GM12878 (cell line): ENCODE results near the gene NEB. TPM values are rescaled to one million over a fixed set of nuclear protein-coding genes. Genes with fewer than 3 reads are reported as not detected.

ENCODE experiments used
- ATAC-seq: fragments of 200-7000 bp; cut with Tn5 transposase; 3 replicates; pipeline ENCODE4 v1.9.1; 2020; ENCODE audit warnings: mild to moderate bottlenecking, moderate library complexity
- BruUV-seq: library from RNA; stranded (reverse); fragments of 400-500 nt; replicated peaks from 2 replicates; lab custom pipeline; 2021; lab: Mats Ljungman, UMichigan
- CTCF ChIA-PET: fragments of 300-600 bp; sonication (Branson Sonifier 250); formaldehyde crosslinking; extraction: SDS; loops from one replicate; lab custom pipeline; 2021; ENCODE audit warnings: inconsistent platforms; lab: Yijun Ruan, JAX
- POLR2A ChIA-PET: fragments of 350-600 bp; formaldehyde crosslinking; extraction: SDS; loops from one replicate; lab custom pipeline; 2021; ENCODE audit warnings: inconsistent platforms; lab: Charles Lee
- RAD21 ChIA-PET: fragments of 300-600 bp; sonication (Branson Sonifier 250); formaldehyde crosslinking; loops from one replicate; lab custom pipeline; 2023; ENCODE audit warnings: antibody characterized with exemption; ENCODE audit not compliant: unreplicated experiment; lab: Charles Lee
- SMC1A ChIA-PET: fragments of 300-600 bp; sonication (Branson Sonifier 250); formaldehyde crosslinking; loops from one replicate; lab custom pipeline; 2023; ENCODE audit not compliant: unreplicated experiment, uncharacterized antibody; lab: Charles Lee
- DNase-seq: peaks from one replicate; pipeline ENCODE4 v3.0.0-alpha.2; 2011; ENCODE audit warnings: low read depth, low spot score
- FAIRE-seq: peaks from 3 replicates; lab custom pipeline; 2011; peaks lifted over from hg19 to GRCh38; lab: Jason Lieb, UNC
- H2AFZ ChIP-seq: 2 replicates; pipeline ENCODE4 v1.6.0; 2011; ENCODE audit warnings: low read depth, low read length, control low read depth; ENCODE audit not compliant: control insufficient read depth
- H3K27ac ChIP-seq: 2 replicates; pipeline ENCODE4 v1.5.1; 2011; ENCODE audit warnings: control low read depth; ENCODE audit not compliant: control insufficient read depth, insufficient read depth
- H3K27me3 ChIP-seq, 2 experiments: replicated peaks in 1 of 2; 2 replicates each; pipeline versions ENCODE4 v1.6.0 to v1.6.1; 2011; ENCODE audit warnings: low read length in 1 of 2; ENCODE audit not compliant: control insufficient read depth in 2 of 2, insufficient read depth in 2 of 2
- H3K36me3 ChIP-seq, 2 experiments: 2 replicates each; pipeline ENCODE4 v1.5.1; 2011; ENCODE audit warnings: low read length in 1 of 2; ENCODE audit not compliant: control insufficient read depth in 2 of 2, insufficient read depth in 2 of 2
- H3K4me1 ChIP-seq: 2 replicates; pipeline ENCODE4 v1.6.1; 2011; ENCODE audit warnings: mild to moderate bottlenecking, low read length, moderate library complexity, mixed read lengths; ENCODE audit not compliant: control insufficient read depth, insufficient read depth
- H3K4me2 ChIP-seq: 2 replicates; pipeline ENCODE4 v1.6.0; 2011; ENCODE audit warnings: control low read depth; ENCODE audit not compliant: control insufficient read depth, insufficient read depth
- H3K4me3 ChIP-seq: fragments of 200-600 bp; sonication (generic); 2 replicates; pipeline ENCODE4 v1.5.1; 2016
- H3K79me2 ChIP-seq: 2 replicates; pipeline ENCODE4 v1.6.0; 2011; ENCODE audit warnings: low read length; ENCODE audit not compliant: control insufficient read depth, insufficient read depth
- H3K9ac ChIP-seq: 2 replicates; pipeline ENCODE4 v1.8.0; 2011; ENCODE audit warnings: low read length, control low read depth, mixed read lengths; ENCODE audit not compliant: control insufficient read depth, insufficient read depth
- H3K9me3 ChIP-seq: replicated peaks from 3 replicates; pipeline ENCODE4 v1.5.1; 2011; ENCODE audit warnings: mild to moderate bottlenecking, low read length; ENCODE audit not compliant: control insufficient read depth, insufficient read depth
- H4K20me1 ChIP-seq: 2 replicates; pipeline ENCODE4 v1.6.0; 2011; ENCODE audit not compliant: control insufficient read depth, insufficient read depth
- ATF2 ChIP-seq: IDR thresholded peaks from 2 replicates; pipeline ENCODE4 v1.6.1; 2012; ENCODE audit warnings: low read length, inconsistent platforms
- ATF7 ChIP-seq: fragments of 450-650 bp; IDR thresholded peaks from 2 replicates; pipeline ENCODE4 v1.6.1; 2016; ENCODE audit warnings: low read depth, mild to moderate bottlenecking
- BCL3 ChIP-seq: IDR thresholded peaks from 2 replicates; pipeline ENCODE4 v1.6.1; 2011; ENCODE audit warnings: borderline replicate concordance, low read depth, mild to moderate bottlenecking, moderate library complexity, low read length; ENCODE audit not compliant: insufficient read depth, poor library complexity, severe bottlenecking
- CBX5 ChIP-seq: sonication (generic); IDR thresholded peaks from 2 replicates; pipeline ENCODE4 v1.6.1; 2016; ENCODE audit warnings: low read depth, moderate library complexity, mild to moderate bottlenecking, inconsistent platforms
- CEBPB ChIP-seq, 2 experiments: fragments of 150-350 bp in 1 of 2; IDR thresholded peaks; 2 replicates each; pipeline ENCODE4 v1.6.1; 2012 to 2014; ENCODE audit warnings: low read depth in 2 of 2, low read length in 2 of 2, borderline replicate concordance in 1 of 2, inconsistent platforms in 1 of 2
- CHD1 ChIP-seq: IDR thresholded peaks from 2 replicates; pipeline ENCODE4 v1.6.1; 2012; ENCODE audit warnings: low read depth, low read length, improper control_type of control experiment
- CREB1 ChIP-seq: IDR thresholded peaks from 2 replicates; pipeline ENCODE4 v1.6.1; 2012; ENCODE audit warnings: low read depth, mild to moderate bottlenecking, inconsistent platforms
- CREM ChIP-seq: IDR thresholded peaks from 2 replicates; pipeline ENCODE4 v1.6.1; 2014; ENCODE audit warnings: antibody characterized with exemption, low read depth
- EED ChIP-seq: sonication (generic); IDR thresholded peaks from 2 replicates; pipeline ENCODE4 v1.6.1; 2016; ENCODE audit warnings: antibody characterized with exemption, low read depth
- EGR1 ChIP-seq, 2 experiments: IDR thresholded peaks; 1 replicate in 1 of 2; 2 replicates in 1 of 2; pipeline ENCODE4 v1.6.1; 2011 to 2012; ENCODE audit warnings: low read depth in 2 of 2, low read length in 2 of 2, borderline replicate concordance in 1 of 2, mild to moderate bottlenecking in 1 of 2, moderate library complexity in 1 of 2
- ETV6 ChIP-seq, 2 experiments: fragments of 450-650 bp in 1 of 2; IDR thresholded peaks in 1 of 2; conservative IDR thresholded peaks in 1 of 2; 2 replicates each; pipeline ENCODE4 v1.6.1; 2014; ENCODE audit warnings: antibody characterized with exemption in 1 of 2, borderline replicate concordance in 1 of 2, low read depth in 1 of 2, mild to moderate bottlenecking in 1 of 2, moderate library complexity in 1 of 2
- IKZF2 ChIP-seq, 2 experiments: fragments of 450-650 bp; IDR thresholded peaks; 2 replicates each; pipeline ENCODE4 v1.6.1; 2017; ENCODE audit warnings: mild to moderate bottlenecking in 2 of 2, moderate library complexity in 2 of 2
- MEF2A ChIP-seq: IDR thresholded peaks from 2 replicates; pipeline ENCODE4 v1.6.1; 2011; ENCODE audit warnings: low read depth, mild to moderate bottlenecking, low read length, moderate library complexity; ENCODE audit not compliant: insufficient read depth
- NFIC ChIP-seq: IDR thresholded peaks from 2 replicates; pipeline ENCODE4 v1.6.1; 2012; ENCODE audit warnings: low read depth, mild to moderate bottlenecking, inconsistent platforms, low read length, moderate library complexity
- NR2C2 ChIP-seq: IDR thresholded peaks from 2 replicates; pipeline ENCODE4 v1.6.1; 2011; ENCODE audit warnings: borderline replicate concordance, low read depth; ENCODE audit not compliant: control insufficient read depth, insufficient read length
- NR2F1 ChIP-seq: fragments of 450-650 bp; conservative IDR thresholded peaks from 2 replicates; pipeline ENCODE4 v1.6.1; 2017; ENCODE audit warnings: mild to moderate bottlenecking
- PAX5 ChIP-seq: IDR thresholded peaks from 2 replicates; pipeline ENCODE4 v1.6.1; 2011; ENCODE audit warnings: low read depth, low read length, borderline replicate concordance
- RUNX3 ChIP-seq: IDR thresholded peaks from 2 replicates; pipeline ENCODE4 v1.6.1; 2012; ENCODE audit warnings: low read length, inconsistent platforms
- SMC3 ChIP-seq: IDR thresholded peaks from 2 replicates; pipeline ENCODE4 v1.6.1; 2011; ENCODE audit warnings: low read length, improper control_type of control experiment, borderline replicate concordance
- SREBF1 ChIP-seq: IDR thresholded peaks from 2 replicates; pipeline ENCODE4 v1.6.1; 2012; ENCODE audit warnings: mild to moderate bottlenecking, low read length
- ZZZ3 ChIP-seq: IDR thresholded peaks from 2 replicates; pipeline ENCODE4 v1.6.1; 2011; ENCODE audit warnings: low read depth; ENCODE audit not compliant: control insufficient read depth, insufficient read length
- WGBS: methylation state at CpG from one replicate; pipeline ENCODE4 v1.1.6; 2016; ENCODE audit warnings: low lambda C conversion rate; ENCODE audit not compliant: insufficient replicate concordance, insufficient coverage; ENCODE audit errors: missing lambda C conversion rate; 5-methylcytosine and 5-hydroxymethylcytosine counted together
- in situ Hi-C: fragments of 300-500 bp; cut with MboI; formaldehyde crosslinking; loops from 9 replicates; pipeline ENCODE4 v1.14.3; 2018; ENCODE audit warnings: mixed read lengths
- intact Hi-C: fragments of 100-400 bp; cut with micrococcal nuclease; formaldehyde crosslinking; loops from one replicate; pipeline ENCODE4 v1.14.2; 2022; ENCODE audit not compliant: unreplicated experiment
- polyA plus RNA-seq, 11 experiments: library from polyadenylated mRNA; depleted of rRNA in 4 of 11; unstranded in 6 of 11; stranded (reverse) in 5 of 11; fragments of >200 nt; fragmentation: Nextera tagmentation in 4 of 11; fragmentation: Illumina TruSeq in 1 of 11; extraction: Ambion mirVana in 4 of 11; extraction: Trizol in 1 of 11; gene quantifications; 1 replicate in 1 of 11; 2 replicates in 10 of 11; pipeline versions ENCODE4 v1.2.1 to v1.2.3, GENCODE V29; 2011 to 2016; ENCODE audit warnings: inconsistent platforms in 2 of 11, missing spikeins in 2 of 11, low read depth in 1 of 11
- total RNA-seq, 4 experiments: library from RNA; depleted of rRNA in 3 of 4; stranded (reverse); fragments of >200 nt in 3 of 4; fragmentation: Illumina TruSeq in 1 of 4; extraction: Trizol in 1 of 4; gene quantifications; 2 replicates each; pipeline versions ENCODE4 v1.2.1 to v1.2.3, GENCODE V29; 2013 to 2021

Gene NEB
- total and polyA plus RNA-seq, 10 of the 15 experiments (the other 5 are each of a cell fraction or from before 2014, with no cell fraction given) = 0.04 to 0.77 (median 0.12) TPM

DNA sequence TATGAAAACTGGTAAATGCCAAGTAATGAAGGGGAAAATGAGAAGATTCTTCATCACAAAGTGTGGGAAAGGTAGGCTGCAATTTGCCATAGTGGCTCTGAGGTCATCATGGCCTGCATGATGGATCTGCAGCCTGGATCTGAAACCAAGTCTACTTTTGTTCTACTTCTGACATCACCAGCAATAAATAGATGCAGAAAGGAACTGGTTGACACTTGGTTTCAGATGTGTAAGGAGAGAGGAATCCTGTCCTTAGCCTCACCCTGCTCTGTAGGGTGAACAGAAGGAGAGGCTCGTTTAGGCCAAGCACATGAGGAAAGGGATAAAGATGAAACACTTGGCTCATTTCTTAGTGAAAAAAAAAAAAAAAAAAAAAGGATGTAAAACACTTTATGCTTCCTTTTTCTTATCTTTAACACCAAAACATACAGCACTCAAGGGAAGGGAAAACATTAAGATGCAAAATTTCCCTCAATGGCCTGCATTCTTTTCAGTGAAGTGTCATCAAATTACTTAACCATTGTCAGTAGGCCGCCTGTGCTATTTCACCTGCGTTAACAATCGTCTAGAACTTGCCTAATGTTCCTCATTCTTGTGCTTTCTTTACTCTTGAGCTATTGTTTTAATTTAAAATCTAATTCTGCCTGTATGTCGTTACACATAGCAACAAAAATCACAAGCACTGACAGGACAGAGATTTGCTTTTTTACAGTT is 3.9 kb downstream of the NEB start:
- no peak overlapping the region for H3K27ac ChIP-seq
- H3K36me3 ChIP-seq = no peaks in the 10 kb centered on the region
- POLR2A ChIA-PET = interaction anchor here (1.2 kb wide), 1 partner anchor 176 kb away, joined by 6 read pairs; no protein-coding TSS in a partner anchor
- in situ Hi-C loops = no loop called here
- SMC1A ChIA-PET = interaction anchor here (1.6 kb wide), 1 partner anchor 42 kb away, joined by 3 read pairs; no protein-coding TSS in a partner anchor
- no peak for FAIRE-seq
- CTCF ChIA-PET = no interaction called here
- peak; percentile 58 for ATAC-seq
- H3K4me1 ChIP-seq = peaks cover 16% of the 10 kb centered on the region
- intact Hi-C loops = no loop called here
- no peak overlapping the region for H3K4me3 ChIP-seq
- DNase-seq = no peak
- no peak overlapping the region for H3K9ac ChIP-seq
- RAD21 ChIA-PET = no interaction called here
- no peaks in the 10 kb centered on the region for H3K27me3 ChIP-seq
- WGBS = 59% methylated on average over 5 of the region's 5 CpGs
- no peak overlapping the region; the same call in 1 of the 2 replicates for H3K4me2 ChIP-seq
- H2AFZ ChIP-seq = no peak overlapping the region
- H4K20me1 ChIP-seq = no peaks in the 10 kb centered on the region
- no peaks in the 10 kb centered on the region for H3K9me3 ChIP-seq
- no TSS peak for BruUV-seq
- no peaks in the 10 kb centered on the region for H3K79me2 ChIP-seq
- TF ChIP-seq CREB1 (peak; percentile 85), BCL3 (no peak), MEF2A (peak; percentile 67), CREM (peak; percentile 47; the same call in 1 of the 2 replicates), SMC3 (no peak), IKZF2 (IDR thresholded peaks at IDR 0.05) (0 out of 4 replicates have a peak, but pooled peaks of 1 of the 2 experiments have one; percentile 22), CEBPB (IDR thresholded peaks at IDR 0.05; ENCODE audit: borderline replicate concordance in 1 of 2, low read depth in 2 of 2, low read length in 2 of 2) (no peak), EGR1 (IDR thresholded peaks at IDR 0.05; ENCODE audit: borderline replicate concordance in 1 of 2, low read depth in 2 of 2, low read length in 2 of 2) (no peak), ZZZ3 (no peak), EED (peak; percentile 57; the same call in 1 of the 2 replicates), NR2C2 (no peak), CBX5 (no peak), ATF7 (0 out of 2 replicates have a peak, but pooled peaks have one; percentile 33), ATF2 (peak; percentile 61; the same call in 1 of the 2 replicates), NFIC (peak; percentile 54; the same call in 1 of the 2 replicates), NR2F1 (no peak), CHD1 (no peak), PAX5 (no peak), ETV6 (conservative IDR thresholded peaks at IDR 0.05 in 1 of 2, IDR thresholded peaks at IDR 0.05 in 1 of 2; ENCODE audit: borderline replicate concordance in 1 of 2, low read depth in 1 of 2) (no peak), SREBF1 (no peak), RUNX3 (peak; percentile 24; the same call in 1 of the 2 replicates)
